Stomach (tissue), 9 donors: Measurements from ENCODE around the gene LCA5. TPM values are rescaled to one million over a fixed set of nuclear protein-coding genes. Genes with fewer than 3 reads are reported as not detected.

Source experiments
- DNase-seq, 2 donors: peaks; one replicate each; pipeline versions ENCODE4 v3.0.0 to v3.0.0-alpha.2; 2013 to 2019
- H3K27ac ChIP-seq, 5 donors: fragments of 200-600 bp in 4 of 5; sonication (generic) in 4 of 5; one replicate each; pipeline ENCODE4 v1.5.1; 2013 to 2019; ENCODE audit warnings: mild to moderate bottlenecking in 1 of 5, moderate library complexity in 1 of 5
- H3K27me3 ChIP-seq, 3 donors: fragments of 200-600 bp; sonication (generic); one replicate each; pipeline ENCODE4 v1.5.1; 2017 to 2019; ENCODE audit warnings: mixed run types in 1 of 3
- H3K36me3 ChIP-seq, 4 donors: fragments of 200-600 bp; sonication (generic); 1 replicate in 3 of 4; 2 replicates in 1 of 4; pipeline ENCODE4 v1.5.1; 2016 to 2019
- H3K4me1 ChIP-seq, 4 donors: fragments of 200-600 bp; sonication (generic); one replicate each; pipeline ENCODE4 v1.5.1; 2016 to 2019
- H3K4me3 ChIP-seq, 4 donors: fragments of 200-600 bp; sonication (generic) in 3 of 4; one replicate each; pipeline ENCODE4 v1.5.1; 2016 to 2019; ENCODE audit warnings: mild to moderate bottlenecking in 1 of 4
- H3K9me3 ChIP-seq, 4 donors: fragments of 200-600 bp; sonication (generic); one replicate each; pipeline ENCODE4 v1.5.1; 2016 to 2019
- EP300 ChIP-seq: sonication (generic); formaldehyde crosslinking; IDR thresholded peaks from one replicate; pipeline ENCODE4 v1.6.1; 2017; ENCODE audit warnings: antibody characterized with exemption
- POLR2A ChIP-seq, 4 donors: fragments of 450-650 bp; IDR thresholded peaks; one replicate each; pipeline ENCODE4 v1.6.1; 2016; ENCODE audit warnings: antibody characterized with exemption in 4 of 4, control low read depth in 2 of 4, mild to moderate bottlenecking in 1 of 4, moderate library complexity in 1 of 4
- POLR2AphosphoS5 ChIP-seq, 3 donors: sonication (generic); formaldehyde crosslinking; IDR thresholded peaks; one replicate each; pipeline ENCODE4 v1.6.1; 2016; ENCODE audit warnings: antibody characterized with exemption in 3 of 3
- WGBS, 5 donors: extraction: QIAGEN DNeasy Blood & Tissue Kit in 3 of 5; methylation state at CpG; one replicate each; pipeline versions ENCODE4 v1.1.5 to v1.1.7; 2013 to 2018; 5-methylcytosine and 5-hydroxymethylcytosine counted together
- intact Hi-C: fragments of 100-400 bp; cut with DNase I; formaldehyde crosslinking; loops from one replicate; pipeline ENCODE4 v1.15.1; 2023; ENCODE audit warnings: low total_unique reads
- polyA plus RNA-seq, 3 donors: library from polyadenylated mRNA; stranded (reverse); fragments of 200-250 nt; gene quantifications; one replicate each; pipeline ENCODE4 v1.2.3, GENCODE V29; 2013
- total RNA-seq, 5 donors: library from RNA; depleted of rRNA; stranded (reverse); fragments of >200 nt; gene quantifications; one replicate each; pipeline versions ENCODE4 v1.1.0 to v1.2.3, GENCODE V29; 2014 to 2016
- TF ChIP-seq, protein P1 (sequence below), 7 experiments: fragments of 450-650 bp in 4 of 7; fragments of 200-600 bp in 3 of 7; sonication (generic) in 3 of 7; IDR thresholded peaks; one replicate each; pipeline ENCODE4 v1.5.1; 2016 to 2019; ENCODE audit warnings: antibody characterized with exemption in 7 of 7, control low read depth in 2 of 7, mild to moderate bottlenecking in 1 of 7
- donor health status: healthy with polysubstance abuse.
- donor health status: Bipolar disorder and iron deficiency.
- donor health status: healthy.

The LCA5 gene
- total and polyA plus RNA-seq, 8 donors = under 0.01 to 9.5 (median 1.3) TPM; not detected in 1

DNA sequence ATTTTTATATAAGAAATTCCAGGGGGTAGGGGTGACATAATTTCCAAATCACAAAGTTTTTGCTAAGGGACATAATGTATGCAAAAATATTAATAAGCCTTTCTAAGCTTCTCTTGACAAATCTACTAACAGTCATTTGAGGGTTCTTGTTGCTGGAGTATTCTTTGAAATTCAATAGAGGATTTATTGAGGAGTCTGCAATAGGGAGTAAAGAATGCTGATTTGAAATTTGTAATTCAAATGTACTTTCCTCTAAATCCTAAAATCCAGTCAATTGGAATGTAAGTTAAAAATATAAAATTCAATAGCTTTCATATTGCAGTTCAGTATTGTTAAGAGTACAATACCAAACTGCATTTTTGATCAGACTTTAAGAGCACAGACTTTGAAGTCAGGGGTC, 17.1 kb upstream of the LCA5 start:
- TF ChIP-seq, protein P1, sequence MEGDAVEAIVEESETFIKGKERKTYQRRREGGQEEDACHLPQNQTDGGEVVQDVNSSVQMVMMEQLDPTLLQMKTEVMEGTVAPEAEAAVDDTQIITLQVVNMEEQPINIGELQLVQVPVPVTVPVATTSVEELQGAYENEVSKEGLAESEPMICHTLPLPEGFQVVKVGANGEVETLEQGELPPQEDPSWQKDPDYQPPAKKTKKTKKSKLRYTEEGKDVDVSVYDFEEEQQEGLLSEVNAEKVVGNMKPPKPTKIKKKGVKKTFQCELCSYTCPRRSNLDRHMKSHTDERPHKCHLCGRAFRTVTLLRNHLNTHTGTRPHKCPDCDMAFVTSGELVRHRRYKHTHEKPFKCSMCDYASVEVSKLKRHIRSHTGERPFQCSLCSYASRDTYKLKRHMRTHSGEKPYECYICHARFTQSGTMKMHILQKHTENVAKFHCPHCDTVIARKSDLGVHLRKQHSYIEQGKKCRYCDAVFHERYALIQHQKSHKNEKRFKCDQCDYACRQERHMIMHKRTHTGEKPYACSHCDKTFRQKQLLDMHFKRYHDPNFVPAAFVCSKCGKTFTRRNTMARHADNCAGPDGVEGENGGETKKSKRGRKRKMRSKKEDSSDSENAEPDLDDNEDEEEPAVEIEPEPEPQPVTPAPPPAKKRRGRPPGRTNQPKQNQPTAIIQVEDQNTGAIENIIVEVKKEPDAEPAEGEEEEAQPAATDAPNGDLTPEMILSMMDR (IDR thresholded peaks at IDR 0.05) = no peak
- TF ChIP-seq POLR2AphosphoS5 (IDR thresholded peaks at IDR 0.05) = no peak
- no peak for TF ChIP-seq POLR2A (IDR thresholded peaks at IDR 0.05)
- peaks cover 0 to 13% (median 0%) of the 10 kb centered on the region in 4 donors for H3K4me1 ChIP-seq
- DNase-seq = no peak
- intact Hi-C loops = no loop called here
- H3K36me3 ChIP-seq = peaks cover 0 to 11% (median 0%) of the 10 kb centered on the region in 4 donors
- no peaks in the 10 kb centered on the region for H3K27me3 ChIP-seq
- no peak overlapping the region for H3K4me3 ChIP-seq
- no peak overlapping the region for H3K27ac ChIP-seq
- no peaks in the 10 kb centered on the region for H3K9me3 ChIP-seq

GRCh38 chr6:79551401-79551800, 14.2 kb upstream of the LCA5 start:
- intact Hi-C loops = no loop called here
- 44 to 86% (median 84%) methylated on average over 2 of the region's 2 CpGs for WGBS, 5 donors
- Histone ChIP-seq H3K4me3 (no peak overlapping the region), H3K27me3 (no peaks in the 10 kb centered on the region), H3K27ac (no peak overlapping the region), H3K36me3 (peaks cover 0 to 11% (median 0%) of the 10 kb centered on the region in 4 donors), H3K9me3 (no peaks in the 10 kb centered on the region), H3K4me1 (peaks cover 0 to 20% (median 4%) of the 10 kb centered on the region in 4 donors)
- DNase-seq = no peak
- no peak for TF ChIP-seq EP300
- TF ChIP-seq, protein P1 (IDR thresholded peaks at IDR 0.05) = no peak
- TF ChIP-seq POLR2A (IDR thresholded peaks at IDR 0.05) = no peak
- no peak for TF ChIP-seq POLR2AphosphoS5 (IDR thresholded peaks at IDR 0.05)

- no peaks in the 10 kb centered on the region for H3K9me3 ChIP-seq
- H3K27me3 ChIP-seq = no peaks in the 10 kb centered on the region
- no peak for DNase-seq
- no peak overlapping the region for H3K4me3 ChIP-seq
- H3K36me3 ChIP-seq = peaks cover 0 to 11% (median 0%) of the 10 kb centered on the region in 4 donors
- peaks cover 8 to 43% (median 25%) of the 10 kb centered on the region in 4 donors for H3K4me1 ChIP-seq
- TF ChIP-seq POLR2AphosphoS5 (IDR thresholded peaks at IDR 0.05) (peak in 1 of 3 donors; percentile 4), EP300 (no peak)
- H3K27ac ChIP-seq = no peak overlapping the region
- 27 to 49% (median 39%) methylated on average over 5 of the region's 5 CpGs for WGBS, 5 donors
- intact Hi-C loops = no loop called here
Measured at GRCh38 chr6:79548304-79548703, 11.1 kb upstream of the LCA5 start.

DNA sequence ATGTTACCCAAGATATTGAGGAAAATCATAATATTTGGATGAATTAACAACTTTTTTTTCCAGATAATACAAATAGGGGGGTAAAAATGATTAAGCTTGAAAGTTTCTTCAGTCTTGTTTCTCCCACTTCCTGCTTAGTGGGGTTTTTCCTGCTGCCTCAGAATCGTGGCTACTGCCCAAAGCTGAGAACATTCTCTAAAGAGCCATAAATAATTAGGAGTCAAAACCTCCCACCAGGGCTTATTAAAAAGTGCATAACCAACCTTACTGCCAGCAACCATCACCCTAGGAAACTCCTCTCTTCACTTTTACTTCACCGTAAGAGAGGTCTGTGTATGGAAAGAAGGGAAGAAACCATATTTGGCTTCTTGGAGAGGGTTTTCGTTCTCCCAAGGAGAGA, 9.0 kb upstream of the LCA5 start:
- WGBS, 5 donors = 58 to 82% (median 73%) methylated on average over 3 of the region's 3 CpGs
- no peaks in the 10 kb centered on the region for H3K9me3 ChIP-seq
- peak in 1 of 2 donors; percentile 28 for DNase-seq
- peaks cover 0 to 11% (median 0%) of the 10 kb centered on the region in 4 donors for H3K36me3 ChIP-seq
- TF ChIP-seq POLR2AphosphoS5 (IDR thresholded peaks at IDR 0.05) (no peak), EP300 (no peak), POLR2A (IDR thresholded peaks at IDR 0.05) (no peak)
- TF ChIP-seq, protein P1 (IDR thresholded peaks at IDR 0.05) = no peak
- peaks cover 8 to 38% (median 21%) of the 10 kb centered on the region in 4 donors for H3K4me1 ChIP-seq
- no peak overlapping the region for H3K4me3 ChIP-seq
- peak overlapping the region in 4 of 5 donors; percentile 43 to 78 (median 56) for H3K27ac ChIP-seq
- no peaks in the 10 kb centered on the region for H3K27me3 ChIP-seq
- intact Hi-C loops = no loop called here

GRCh38 chr6:79544939-79545450, 7.8 kb upstream of the LCA5 start:
- H3K27ac ChIP-seq = peak overlapping the region in 4 of 5 donors; percentile 43 to 78 (median 56)
- H3K4me3 ChIP-seq = peak overlapping the region in 1 of 4 donors; percentile 8
- no peaks in the 10 kb centered on the region for H3K9me3 ChIP-seq
- DNase-seq = peak; percentile 31 to 94
- 19 to 43% (median 26%) methylated on average over 7 of the region's 7 CpGs for WGBS, 5 donors
- H3K36me3 ChIP-seq = no peaks in the 10 kb centered on the region
- H3K4me1 ChIP-seq = peaks cover 8 to 38% (median 21%) of the 10 kb centered on the region in 4 donors
- H3K27me3 ChIP-seq = no peaks in the 10 kb centered on the region
- intact Hi-C loops = no loop called here
- TF ChIP-seq POLR2AphosphoS5 (IDR thresholded peaks at IDR 0.05) (peak; percentile 16 to 83 (median 36)), POLR2A (IDR thresholded peaks at IDR 0.05) (no peak), EP300 (no peak)
- TF ChIP-seq, protein P1 (IDR thresholded peaks at IDR 0.05) = peak in 5 of 7 experiments; percentile 32 to 48 (median 35)
